G401 (cell line): ENCODE measurements around the gene SART1. TPM values are rescaled to one million over a fixed set of nuclear protein-coding genes. Genes with fewer than 3 reads are reported as not detected.
"Not testable (repeated sequence)": the region's sequence is repeated elsewhere in the genome, so short reads cannot be mapped to it uniquely, and the experiment has no call there.

ENCODE experiments used
- DNase-seq: peaks from one replicate; pipeline ENCODE4 v3.0.0-alpha.2; 2015; ENCODE audit warnings: low spot score
- in situ Hi-C: cut with HindIII; loops from 2 replicates; pipeline ENCODE4 v1.10.0; 2016; ENCODE audit warnings: low sequenced_read_pairs, mixed read lengths
- total RNA-seq: library from RNA; depleted of rRNA; stranded (reverse); fragments of >200 nt; shearing (Covaris generic); gene quantifications from 2 replicates; pipeline ENCODE4 v1.2.3, GENCODE V29; 2014

Gene SART1
- total RNA-seq, 1 experiment from 2014 or later, result 73.1 TPM

- DNase-seq, result no peak
- in situ Hi-C loops, result no loop called here
Measured at GRCh38 chr11:65982824-65983588, 21.5 kb downstream of the SART1 start.

GRCh38 chr11:65983589-65983987 is 22.1 kb downstream of the SART1 start:
- in situ Hi-C loops, result no loop called here
- DNase-seq, result no peak

- no peak for DNase-seq
- in situ Hi-C loops, result no loop called here
Measured at GRCh38 chr11:65987336-65987735, 25.8 kb downstream of the SART1 start.

- DNase-seq, result peak; percentile 99
- in situ Hi-C loops, result no loop called here
Measured at GRCh38 chr11:65988791-65989592, 27.5 kb downstream of the SART1 start.

GRCh38 chr11:65992056-65992455 is 30.5 kb downstream of the SART1 start:
- peak; percentile 79 for DNase-seq
- in situ Hi-C loops, result no loop called here

GRCh38 chr11:65997286-65997685 is 35.8 kb downstream of the SART1 start:
- in situ Hi-C loops, result no loop called here

GRCh38 chr11:66001942-66002647 is 40.6 kb downstream of the SART1 start, which contains the start of the genes BANF1 and EIF1AD:
Gene BANF1 (plus strand): TSS chr11:66002503. CDS start chr11:66003251, 748 bp downstream.
Gene EIF1AD (minus strand): TSS chr11:66002157. CDS start chr11:66000389, 1,768 bp downstream.
- peak; percentile 98 for DNase-seq
- in situ Hi-C loops, result no loop called here

More at GRCh38 chr11:65997286-65997685, 35.8 kb downstream of the SART1 start:
- no peak for DNase-seq

GRCh38 chr11:66002648-66003225 is 41.2 kb downstream of the SART1 start:
- in situ Hi-C loops, result no loop called here
- DNase-seq, result peak; percentile 70

- in situ Hi-C loops, result no loop called here
- no peak for DNase-seq
Measured at GRCh38 chr11:66003291-66003690, 41.8 kb downstream of the SART1 start.

GRCh38 chr11:66004186-66004585 is 42.7 kb downstream of the SART1 start:
- in situ Hi-C loops, result no loop called here
- DNase-seq, result no peak

GRCh38 chr11:66006134-66006890 is 44.8 kb downstream of the SART1 start:
- no peak for DNase-seq
- in situ Hi-C loops, result no loop called here

GRCh38 chr11:66006891-66007176 is 45.3 kb downstream of the SART1 start:
- in situ Hi-C loops, result no loop called here
- no peak for DNase-seq

GRCh38 chr11:66007201-66007634 is 45.7 kb downstream of the SART1 start:
- no peak for DNase-seq
- in situ Hi-C loops, result no loop called here

GRCh38 chr11:66008095-66008467 is 46.5 kb downstream of the SART1 start:
- DNase-seq, result no peak

GRCh38 chr11:66008468-66009101 is 47.1 kb downstream of the SART1 start:
- in situ Hi-C loops, result no loop called here
- DNase-seq, result no peak

More at GRCh38 chr11:66008095-66008467, 46.5 kb downstream of the SART1 start:
- in situ Hi-C loops, result no loop called here

- in situ Hi-C loops, DNase-seq: not testable (repeated sequence)
Measured at GRCh38 chr11:66010036-66010435, 48.5 kb downstream of the SART1 start.

GRCh38 chr11:66011239-66011784 is 49.8 kb downstream of the SART1 start:
- in situ Hi-C loops, result no loop called here
- no peak for DNase-seq

GRCh38 chr11:66011785-66012303 is 50.3 kb downstream of the SART1 start, which contains the start of gene CST6:
Gene CST6 (plus strand): TSS chr11:66012008. CDS start chr11:66012045, 37 bp downstream.
- in situ Hi-C loops, result no loop called here
- DNase-seq, result no peak
